Tongue (tissue), 2 donors: Measurements from ENCODE around the gene ARL16. TPM values are rescaled to one million over a fixed set of nuclear protein-coding genes. Genes with fewer than 3 reads are reported as not detected.

Experiments used
- DNase-seq: peaks from one replicate; pipeline ENCODE4 v3.0.0-alpha.2; 2015
- total RNA-seq: library from RNA; depleted of rRNA; stranded (reverse); fragments of >200 nt; gene quantifications from one replicate; pipeline ENCODE4 v1.2.3, GENCODE V29; 2014

ARL16 gene
- total RNA-seq, 1 donor from 2014 or later, result 32.1 TPM

GRCh38 chr17:81712468-81713003 is 28.9 kb upstream of the ARL16 start:
- DNase-seq, result no peak

- DNase-seq, result peak; percentile 83
These were observed 28.3 kb upstream of the ARL16 start, which contains the start of gene SLC25A10 for GRCh38 chr17:81711814-81712467. Gene SLC25A10 (plus strand): TSS chr17:81712284. CDS start chr17:81712427, 143 bp downstream.

GRCh38 chr17:81710514-81711308 is 27.1 kb upstream of the ARL16 start:
- no peak for DNase-seq

GRCh38 chr17:81708739-81709185 is 25.2 kb upstream of the ARL16 start:
- DNase-seq, result no peak

GRCh38 chr17:81707725-81708646 is 24.4 kb upstream of the ARL16 start:
- DNase-seq, result no peak

- no peak for DNase-seq
These were observed 23.4 kb upstream of the ARL16 start for GRCh38 chr17:81706757-81707624.

- no peak for DNase-seq
These were observed 22.6 kb upstream of the ARL16 start for GRCh38 chr17:81706232-81706611.

- DNase-seq, result no peak
These were observed 22.1 kb upstream of the ARL16 start for GRCh38 chr17:81705518-81706231.

GRCh38 chr17:81703747-81704654 is 20.4 kb upstream of the ARL16 start:
- no peak for DNase-seq

GRCh38 chr17:81702934-81703746 is 19.5 kb upstream of the ARL16 start, which contains the start of gene MRPL12:
Gene MRPL12 (plus strand): TSS chr17:81703367. CDS start chr17:81703502, 135 bp downstream.
- peak; percentile 98 for DNase-seq

- DNase-seq, result no peak
These were observed 17.9 kb upstream of the ARL16 start for GRCh38 chr17:81701288-81702071.

GRCh38 chr17:81700353-81701287 is 17.0 kb upstream of the ARL16 start:
- no peak for DNase-seq

- DNase-seq, result no peak
These were observed 13.9 kb upstream of the ARL16 start for GRCh38 chr17:81697261-81698044.

GRCh38 chr17:81696218-81696941 is 12.8 kb upstream of the ARL16 start:
- no peak for DNase-seq

- DNase-seq, result no peak
These were observed 12.2 kb upstream of the ARL16 start for GRCh38 chr17:81695801-81696200.
